Endothelial cell of umbilical vein (primary cell): ENCODE data around the gene CAND1. TPM values are rescaled to one million over a fixed set of nuclear protein-coding genes. Genes with fewer than 3 reads are reported as not detected.

ENCODE experiments used
- BruUV-seq: library from RNA; stranded (reverse); fragments of 400-500 nt; replicated peaks from 2 replicates; lab custom pipeline; 2021; lab: Mats Ljungman, UMichigan
- CTCF ChIA-PET: fragments of 300-600, 350-600 bp; sonication (Branson Sonifier 250); formaldehyde crosslinking; loops from one replicate; lab custom pipeline; 2021; ENCODE audit warnings: antibody characterized with exemption, inconsistent platforms; lab: Charles Lee
- POLR2A ChIA-PET: fragments of 300-600, 350-600 bp; sonication (Branson Sonifier 250); formaldehyde crosslinking; loops from one replicate; lab custom pipeline; 2021; ENCODE audit warnings: antibody characterized with exemption, inconsistent platforms; lab: Charles Lee
- DNase-seq: peaks from one replicate; pipeline ENCODE4 v3.0.0-alpha.2; 2011; ENCODE audit warnings: low read depth, low spot score
- FAIRE-seq: peaks from 2 replicates; lab custom pipeline; 2011; peaks lifted over from hg19 to GRCh38; lab: Jason Lieb, UNC
- H2AFZ ChIP-seq: 2 replicates; pipeline ENCODE4 v1.6.0; 2012; ENCODE audit warnings: low read depth, low read length, control low read depth, inconsistent platforms
- H3K27ac ChIP-seq: 2 replicates; pipeline ENCODE4 v1.5.1; 2011; ENCODE audit warnings: low read depth, mild to moderate bottlenecking, control low read depth, low read length, moderate library complexity; ENCODE audit not compliant: insufficient read depth
- H3K27me3 ChIP-seq, 2 experiments: 2 replicates each; pipeline versions ENCODE4 v1.6.0 to v1.6.1; 2011; ENCODE audit warnings: low read length in 2 of 2, mixed read lengths in 1 of 2; ENCODE audit not compliant: control insufficient read depth in 2 of 2, insufficient read depth in 2 of 2
- H3K36me3 ChIP-seq, 2 experiments: 2 replicates in 1 of 2; 3 replicates in 1 of 2; pipeline ENCODE4 v1.5.1; 2011; ENCODE audit warnings: low read length in 2 of 2, mild to moderate bottlenecking in 1 of 2, moderate library complexity in 1 of 2; ENCODE audit not compliant: control insufficient read depth in 2 of 2, insufficient read depth in 2 of 2; ENCODE audit errors: extremely low read depth in 1 of 2
- H3K4me1 ChIP-seq: 3 replicates; pipeline ENCODE4 v1.5.1; 2011; ENCODE audit warnings: mild to moderate bottlenecking, low read length; ENCODE audit not compliant: control insufficient read depth, insufficient read depth; ENCODE audit errors: extremely low read depth
- H3K4me2 ChIP-seq: 2 replicates; pipeline ENCODE4 v1.6.1; 2011; ENCODE audit warnings: low read length, control low read depth, mixed read lengths; ENCODE audit not compliant: insufficient read depth
- H3K4me3 ChIP-seq, 3 experiments: fragments of 200-600 bp in 1 of 3; sonication (generic), shearing (Covaris generic) in 1 of 3; replicated peaks in 1 of 3; 2 replicates each; pipeline ENCODE4 v1.5.1; 2011 to 2016; ENCODE audit warnings: control low read depth in 3 of 3, low read length in 3 of 3, mild to moderate bottlenecking in 2 of 3, inconsistent platforms in 1 of 3, low read depth in 1 of 3, moderate library complexity in 1 of 3; ENCODE audit not compliant: insufficient read depth in 1 of 3
- H3K79me2 ChIP-seq: 2 replicates; pipeline ENCODE4 v1.6.0; 2012; ENCODE audit warnings: low read length, inconsistent platforms; ENCODE audit not compliant: control insufficient read depth, insufficient read depth
- H3K9ac ChIP-seq: replicated peaks from 2 replicates; pipeline ENCODE3; 2011; ENCODE audit warnings: low read length, control low read depth; ENCODE audit not compliant: insufficient read depth; ENCODE audit errors: extremely low read depth
- H3K9me1 ChIP-seq: replicated peaks from 3 replicates; pipeline ENCODE4 v1.6.0; 2011; ENCODE audit warnings: mild to moderate bottlenecking, low read length; ENCODE audit not compliant: control insufficient read depth, insufficient read depth; ENCODE audit errors: extremely low read depth
- H3K9me3 ChIP-seq: replicated peaks from 2 replicates; pipeline ENCODE4 v1.5.1; 2012; ENCODE audit warnings: low read length, inconsistent platforms; ENCODE audit not compliant: control insufficient read depth, insufficient read depth
- H4K20me1 ChIP-seq: replicated peaks from 2 replicates; pipeline ENCODE3; 2011; ENCODE audit warnings: mild to moderate bottlenecking, low read length; ENCODE audit not compliant: control insufficient read depth, insufficient read depth; ENCODE audit errors: extremely low read depth
- CTCF ChIP-seq, 2 donors: IDR thresholded peaks; 1 replicate in 1 of 2; 2 replicates in 1 of 2; pipeline ENCODE4 v1.5.1; 2011; ENCODE audit warnings: low read length in 2 of 2, mild to moderate bottlenecking in 2 of 2, moderate library complexity in 2 of 2, control low read depth in 1 of 2, inconsistent platforms in 1 of 2, low read depth in 1 of 2; ENCODE audit not compliant: insufficient read depth in 1 of 2; ENCODE audit errors: extremely low read depth in 1 of 2
- EZH2 ChIP-seq: IDR thresholded peaks from 2 replicates; pipeline ENCODE4 v1.6.1; 2012; ENCODE audit warnings: borderline replicate concordance, low read depth, mild to moderate bottlenecking, moderate library complexity, low read length, inconsistent platforms; ENCODE audit not compliant: severe bottlenecking
- FOS ChIP-seq: IDR thresholded peaks from 2 replicates; pipeline ENCODE4 v1.6.1; 2011; ENCODE audit warnings: mild to moderate bottlenecking, low read length, moderate library complexity, borderline replicate concordance; ENCODE audit not compliant: insufficient read depth
- GATA2 ChIP-seq: IDR thresholded peaks from 2 replicates; pipeline ENCODE4 v1.7.0; 2011; ENCODE audit warnings: low read depth, mild to moderate bottlenecking, moderate library complexity, mixed read lengths, low read length; ENCODE audit not compliant: insufficient read length, insufficient read depth
- JUN ChIP-seq: IDR thresholded peaks from 2 replicates; pipeline ENCODE4 v1.6.1; 2011; ENCODE audit warnings: borderline replicate concordance, low read depth; ENCODE audit not compliant: insufficient read length, insufficient read depth
- MYC ChIP-seq: IDR thresholded peaks from one replicate; pipeline ENCODE4 v1.6.1; 2011; ENCODE audit warnings: mild to moderate bottlenecking, low read depth, low read length
- POLR2A ChIP-seq: IDR thresholded peaks from 2 replicates; pipeline ENCODE4 v1.6.1; 2012; ENCODE audit warnings: low read depth, mild to moderate bottlenecking, control low read depth, low read length
- POLR2AphosphoS5 ChIP-seq: IDR thresholded peaks from 2 replicates; pipeline ENCODE4 v1.6.1; 2012; ENCODE audit warnings: low read depth, mild to moderate bottlenecking, control low read depth, low read length, moderate library complexity; ENCODE audit not compliant: insufficient read depth
- dilution Hi-C: fragments of 300-500 bp; cut with MboI; formaldehyde crosslinking; loops from one replicate; pipeline ENCODE4 v1.15.0; 2019; ENCODE audit warnings: low sequenced_read_pairs; ENCODE audit not compliant: extremely low pct_ligation_motif_present
- intact Hi-C: fragments of 100-400 bp; cut with micrococcal nuclease; formaldehyde crosslinking; loops from one replicate; pipeline ENCODE4 v1.10.0; 2022
- polyA plus RNA-seq, 4 experiments: library from polyadenylated mRNA; depleted of rRNA in 3 of 4; stranded (reverse) in 3 of 4; unstranded in 1 of 4; fragments of >200 nt; gene quantifications; 2 replicates each; pipeline versions ENCODE4 v1.2.1 to v1.2.3, GENCODE V29; 2011 to 2012; ENCODE audit warnings: missing spikeins in 1 of 4
- total RNA-seq: library from RNA; stranded (reverse); gene quantifications from 2 replicates; pipeline ENCODE4 v1.2.3, GENCODE V29; 2021
- TF ChIP-seq, protein P1 (sequence below): IDR thresholded peaks from 2 replicates; pipeline ENCODE4 v1.6.1; 2011; ENCODE audit not compliant: insufficient read depth, insufficient read length

CAND1 gene
- total and polyA plus RNA-seq, 2 donors (not counting 3 experiments of a cell fraction or from before 2014, with no cell fraction given), result 28.3 to 128 TPM

- Histone ChIP-seq H2AFZ (no peak overlapping the region), H3K9ac (no peak overlapping the region), H3K9me1 (no peaks in the 10 kb centered on the region), H4K20me1 (peaks cover 2% of the 10 kb centered on the region), H3K27ac (no peak overlapping the region), H3K27me3 (no peaks in the 10 kb centered on the region), H3K36me3 (peaks cover 2 to 23% of the 10 kb centered on the region in 2 experiments), H3K79me2 (no peaks in the 10 kb centered on the region), H3K4me1 (no peaks in the 10 kb centered on the region), H3K4me3 (no peak overlapping the region), H3K9me3 (no peaks in the 10 kb centered on the region), H3K4me2 (no peak overlapping the region)
- dilution Hi-C loops, result no loop called here
- intact Hi-C loops, result no loop called here
- FAIRE-seq (no peak), DNase-seq (no peak)
- CTCF ChIA-PET, result interaction anchor here (1.5 kb wide), 1 partner anchor 14 kb away, joined by 3 read pairs; no protein-coding TSS in a partner anchor
- POLR2A ChIA-PET, result no interaction called here
- no TSS peak for BruUV-seq
- TF ChIP-seq EZH2 (no peak), POLR2A (no peak), FOS (no peak), JUN (no peak), MYC (no peak), CTCF (IDR thresholded peaks at IDR 0.05; ENCODE audit: extremely low read depth in 1 of 2, insufficient read depth in 1 of 2, low read depth in 1 of 2, low read length in 2 of 2) (no peak), POLR2AphosphoS5 (no peak), GATA2 (no peak)
- TF ChIP-seq, protein P1, sequence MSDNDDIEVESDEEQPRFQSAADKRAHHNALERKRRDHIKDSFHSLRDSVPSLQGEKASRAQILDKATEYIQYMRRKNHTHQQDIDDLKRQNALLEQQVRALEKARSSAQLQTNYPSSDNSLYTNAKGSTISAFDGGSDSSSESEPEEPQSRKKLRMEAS, result no peak
These were observed 46.5 kb downstream of the CAND1 start for GRCh38 chr12:67315661-67316060.
